H1 (cell line): Measurements from ENCODE around the gene ABCA1. TPM values are rescaled to one million over a fixed set of nuclear protein-coding genes. Genes with fewer than 3 reads are reported as not detected.
A peak's percentile ranks its signal among the peaks of the same experiment; 100 is the strongest.

Experiments
- CTCF ChIA-PET: fragments of 300-600 bp; sonication (Branson Sonifier 250); formaldehyde crosslinking; loops from one replicate; lab custom pipeline; 2021; ENCODE audit not compliant: partially characterized antibody; lab: Charles Lee
- POLR2A ChIA-PET: fragments of 300-600 bp; sonication (Branson Sonifier 250); formaldehyde crosslinking; loops from one replicate; lab custom pipeline; 2021; ENCODE audit warnings: inconsistent platforms; ENCODE audit not compliant: partially characterized antibody; lab: Charles Lee
- DNase-seq, 2 experiments: peaks; one replicate each; pipeline versions ENCODE4 v3.0.0 to v3.0.0-alpha.2; 2010 to 2022; ENCODE audit warnings: low spot score in 2 of 2, low read depth in 1 of 2, mixed read lengths in 1 of 2
- FAIRE-seq: peaks from 2 replicates; lab custom pipeline; 2011; peaks lifted over from hg19 to GRCh38; lab: Jason Lieb, UNC
- H2AFZ ChIP-seq: 2 replicates; pipeline ENCODE4 v1.8.1; 2012; ENCODE audit warnings: low read length, inconsistent platforms
- H2AK5ac ChIP-seq: 2 replicates; pipeline ENCODE4 v1.6.1; 2013; ENCODE audit warnings: low read depth, low read length
- H2BK120ac ChIP-seq: replicated peaks from 2 replicates; pipeline ENCODE3; 2013; ENCODE audit warnings: low read depth, low read length, inconsistent platforms
- H2BK12ac ChIP-seq: 2 replicates; pipeline ENCODE4 v1.6.1; 2013; ENCODE audit warnings: low read depth, low read length
- H2BK15ac ChIP-seq: 2 replicates; pipeline ENCODE4 v1.6.1; 2013; ENCODE audit warnings: low read length
- H2BK20ac ChIP-seq: 2 replicates; pipeline ENCODE4 v1.6.1; 2013; ENCODE audit warnings: low read length
- H2BK5ac ChIP-seq: 2 replicates; pipeline ENCODE4 v1.6.1; 2013; ENCODE audit warnings: low read depth, low read length
- H3K14ac ChIP-seq: 2 replicates; pipeline ENCODE4 v1.6.1; 2013; ENCODE audit warnings: inconsistent platforms; ENCODE audit not compliant: insufficient read length
- H3K18ac ChIP-seq: 2 replicates; pipeline ENCODE4 v1.6.1; 2013; ENCODE audit warnings: low read length; ENCODE audit errors: extremely low read depth
- H3K23ac ChIP-seq: 2 replicates; pipeline ENCODE4 v1.6.1; 2013; ENCODE audit warnings: inconsistent platforms; ENCODE audit not compliant: insufficient read length
- H3K23me2 ChIP-seq: 2 replicates; pipeline ENCODE4 v1.6.1; 2013; ENCODE audit warnings: low read depth, low read length
- H3K27ac ChIP-seq: 2 replicates; pipeline ENCODE4 v1.6.1; 2011; ENCODE audit warnings: low read depth, low read length, inconsistent platforms
- H3K27me3 ChIP-seq, 4 experiments: replicated peaks in 1 of 4; 1 replicate in 1 of 4; 2 replicates in 3 of 4; pipeline versions ENCODE4 v1.6.1 to v1.8.1; 2011 to 2013; ENCODE audit warnings: low read length in 3 of 4, mild to moderate bottlenecking in 3 of 4, inconsistent platforms in 2 of 4, mixed read lengths in 2 of 4, moderate library complexity in 1 of 4; ENCODE audit not compliant: control insufficient read depth in 3 of 4, insufficient read depth in 3 of 4; ENCODE audit errors: extremely low read depth in 1 of 4
- H3K36me3 ChIP-seq, 4 experiments: 2 replicates each; pipeline versions ENCODE4 v1.6.1 to v1.8.1; 2011 to 2013; ENCODE audit warnings: mild to moderate bottlenecking in 4 of 4, low read length in 3 of 4, moderate library complexity in 2 of 4, control low read depth in 1 of 4, inconsistent platforms in 1 of 4; ENCODE audit not compliant: insufficient read depth in 4 of 4, control insufficient read depth in 2 of 4
- H3K4ac ChIP-seq: replicated peaks from 2 replicates; pipeline ENCODE3; 2013; ENCODE audit warnings: low read length, low read depth, mixed read lengths, inconsistent platforms; ENCODE audit not compliant: insufficient read length
- H3K4me1 ChIP-seq, 4 experiments: replicated peaks in 1 of 4; 1 replicate in 1 of 4; 2 replicates in 3 of 4; pipeline versions ENCODE4 v1.6.1 to v1.8.1; 2011 to 2013; ENCODE audit warnings: low read length in 3 of 4, inconsistent platforms in 2 of 4, mixed read lengths in 1 of 4; ENCODE audit not compliant: insufficient read depth in 4 of 4, control insufficient read depth in 3 of 4
- H3K4me2 ChIP-seq, 2 experiments: 2 replicates each; pipeline versions ENCODE4 v1.6.1 to v1.8.1; 2011 to 2013; ENCODE audit warnings: low read depth in 2 of 2, low read length in 2 of 2, control low read depth in 1 of 2, inconsistent platforms in 1 of 2, mild to moderate bottlenecking in 1 of 2; ENCODE audit not compliant: insufficient read depth in 1 of 2
- H3K4me3 ChIP-seq, 4 experiments: fragments of 200-600, 300-600 bp in 1 of 4; sonication (generic), shearing (Covaris generic), sonication (Bioruptor Twin) in 1 of 4; 2 replicates each; pipeline versions ENCODE4 v1.5.1 to v1.8.1; 2011 to 2016; ENCODE audit warnings: low read length in 4 of 4, low read depth in 3 of 4, control low read depth in 2 of 4, inconsistent platforms in 2 of 4, mild to moderate bottlenecking in 2 of 4, mixed read lengths in 1 of 4, moderate library complexity in 1 of 4; ENCODE audit not compliant: insufficient read depth in 2 of 4; ENCODE audit errors: extremely low read depth in 1 of 4
- H3K56ac ChIP-seq: replicated peaks from 2 replicates; pipeline ENCODE3; 2013; ENCODE audit warnings: low read depth, mild to moderate bottlenecking, mixed read lengths, low read length, inconsistent platforms; ENCODE audit not compliant: insufficient read length
- H3K79me1 ChIP-seq: 2 replicates; pipeline ENCODE4 v1.6.1; 2013; ENCODE audit warnings: low read depth, low read length, control low read depth
- H3K79me2 ChIP-seq, 2 experiments: 2 replicates each; pipeline versions ENCODE4 v1.6.1 to v1.8.1; 2012 to 2013; ENCODE audit warnings: low read length in 2 of 2, mild to moderate bottlenecking in 2 of 2, inconsistent platforms in 1 of 2; ENCODE audit not compliant: insufficient read depth in 2 of 2, control insufficient read depth in 1 of 2
- H3K9ac ChIP-seq, 4 experiments: replicated peaks in 1 of 4; 1 replicate in 1 of 4; 2 replicates in 3 of 4; pipeline versions ENCODE4 v1.6.1 to v1.8.1; 2011 to 2013; ENCODE audit warnings: low read depth in 3 of 4, low read length in 3 of 4, control low read depth in 2 of 4, mild to moderate bottlenecking in 2 of 4, moderate library complexity in 2 of 4, inconsistent platforms in 1 of 4; ENCODE audit errors: extremely low read depth in 1 of 4
- H3K9me3 ChIP-seq, 2 experiments: 2 replicates each; pipeline versions ENCODE4 v1.6.1 to v1.8.1; 2012 to 2013; ENCODE audit warnings: mild to moderate bottlenecking in 2 of 2, moderate library complexity in 2 of 2, control low read depth in 1 of 2, inconsistent platforms in 1 of 2, low read depth in 1 of 2, low read length in 1 of 2, mixed read lengths in 1 of 2; ENCODE audit not compliant: insufficient read depth in 2 of 2
- H4K20me1 ChIP-seq, 2 experiments: replicated peaks in 1 of 2; 2 replicates each; pipeline versions ENCODE3 to v1.8.1; 2011 to 2013; ENCODE audit warnings: inconsistent platforms in 2 of 2, low read length in 2 of 2, mild to moderate bottlenecking in 1 of 2; ENCODE audit not compliant: insufficient read depth in 2 of 2, control insufficient read depth in 1 of 2
- H4K5ac ChIP-seq: 2 replicates; pipeline ENCODE4 v1.6.1; 2013; ENCODE audit warnings: low read length, low read depth, mixed read lengths, inconsistent platforms; ENCODE audit not compliant: insufficient read length
- H4K8ac ChIP-seq: 2 replicates; pipeline ENCODE4 v1.8.0; 2013; ENCODE audit warnings: mild to moderate bottlenecking, moderate library complexity, low read length, inconsistent platforms; ENCODE audit not compliant: insufficient read depth; ENCODE audit errors: extremely low read depth
- H4K91ac ChIP-seq: replicated peaks from 2 replicates; pipeline ENCODE3; 2013; ENCODE audit warnings: low read length, mixed read lengths, inconsistent platforms; ENCODE audit not compliant: insufficient read length
- CREB1 ChIP-seq: IDR thresholded peaks from 2 replicates; pipeline ENCODE4 v1.6.1; 2012; ENCODE audit warnings: inconsistent platforms
- NANOG ChIP-seq: IDR thresholded peaks from 2 replicates; pipeline ENCODE4 v1.6.1; 2011; ENCODE audit warnings: low read length, low read depth, mild to moderate bottlenecking, inconsistent platforms; ENCODE audit not compliant: insufficient read depth, poor library complexity, severe bottlenecking
- RAD21 ChIP-seq, 2 experiments: IDR thresholded peaks in 1 of 2; conservative IDR thresholded peaks in 1 of 2; 2 replicates each; pipeline ENCODE4 v1.6.1; 2011; ENCODE audit warnings: low read depth in 2 of 2, low read length in 2 of 2, improper control_type of control experiment in 1 of 2, inconsistent platforms in 1 of 2, mild to moderate bottlenecking in 1 of 2, moderate library complexity in 1 of 2
- SAP30 ChIP-seq: fragments of 300-600 bp; sonication (generic); IDR thresholded peaks from 2 replicates; pipeline ENCODE4 v1.7.1; 2012; ENCODE audit warnings: low read length, moderate library complexity, mild to moderate bottlenecking, inconsistent platforms; ENCODE audit not compliant: insufficient read depth, insufficient replicate concordance
- SIN3A ChIP-seq, 2 experiments: IDR thresholded peaks in 1 of 2; conservative IDR thresholded peaks in 1 of 2; 2 replicates each; pipeline ENCODE4 v1.6.1; 2011 to 2012; ENCODE audit warnings: low read length in 2 of 2, improper control_type of control experiment in 1 of 2, low read depth in 1 of 2, mild to moderate bottlenecking in 1 of 2
- SP1 ChIP-seq: IDR thresholded peaks from 2 replicates; pipeline ENCODE4 v1.6.1; 2011; ENCODE audit warnings: low read depth, low read length
- SUZ12 ChIP-seq: fragments of 200-600 bp; sonication (generic); IDR thresholded peaks from 2 replicates; pipeline ENCODE4 v1.6.1; 2012; ENCODE audit warnings: mild to moderate bottlenecking, inconsistent platforms, low read length, moderate library complexity, mixed read lengths
- TEAD4 ChIP-seq: IDR thresholded peaks from 2 replicates; pipeline ENCODE4 v1.6.1; 2012; ENCODE audit warnings: low read depth, low read length, inconsistent platforms, mixed read lengths
- WGBS, 2 experiments: shearing (Covaris generic) in 1 of 2; methylation state at CpG; one replicate each; pipeline versions ENCODE4 v1.1.6 to v1.1.7; 2013 to 2015; ENCODE audit warnings: low lambda C conversion rate in 2 of 2, mixed read lengths in 2 of 2, inconsistent platforms in 1 of 2, low coverage in 1 of 2, missing lambda C conversion rate in 1 of 2; ENCODE audit not compliant: insufficient replicate concordance in 2 of 2, insufficient coverage in 1 of 2, insufficient read length in 1 of 2; ENCODE audit errors: extremely low coverage in 1 of 2, missing lambda C conversion rate in 1 of 2; 5-methylcytosine and 5-hydroxymethylcytosine counted together
- polyA plus RNA-seq, 7 experiments: library from polyadenylated mRNA; depleted of rRNA in 3 of 7; stranded (reverse) in 5 of 7; unstranded in 2 of 7; fragments of >200 nt in 5 of 7; fragments of 200-250 nt in 2 of 7; gene quantifications; 1 replicate in 5 of 7; 2 replicates in 1 of 7; 4 replicates in 1 of 7; pipeline versions ENCODE4 v1.2.1 to v1.2.3, GENCODE V29; 2011 to 2013; ENCODE audit warnings: missing spikeins in 2 of 7, mixed read lengths in 2 of 7
- total RNA-seq: library from RNA; stranded (reverse); fragmentation: NEBNext Ultra II Directional; extraction: Animal tissue kit (Norgen Biotek cat#: 25700); gene quantifications from 2 replicates; pipeline ENCODE4 v1.2.1, GENCODE V29; 2021
- TF ChIP-seq, protein P1 (sequence below), 3 experiments: IDR thresholded peaks; 1 replicate in 2 of 3; 2 replicates in 1 of 3; pipeline versions ENCODE4 v1.5.1 to v1.6.1; 2011; ENCODE audit warnings: low read length in 3 of 3, mild to moderate bottlenecking in 3 of 3, inconsistent platforms in 2 of 3, low read depth in 1 of 3, moderate library complexity in 1 of 3; ENCODE audit not compliant: insufficient read depth in 1 of 3; ENCODE audit errors: control extremely low read depth in 1 of 3

The ABCA1 gene
- total and polyA plus RNA-seq, 2 of the 8 experiments (the other 6 are each of a cell fraction or from before 2014, with no cell fraction given) = 6.9 to 7.8 TPM

- H3K79me2 ChIP-seq = no peaks in the 10 kb centered on the region
- peak overlapping the region in 1 of 4 experiments; percentile 64; a peak in 2 of 7 replicates for H3K9ac ChIP-seq
- H3K14ac ChIP-seq = no peak overlapping the region
- H3K4me1 ChIP-seq = peaks cover 5 to 12% (median 9%) of the 10 kb centered on the region in 4 experiments
- H4K91ac ChIP-seq = no peak overlapping the region
- peak overlapping the region; percentile 13; the same call in 1 of the 2 replicates for H2BK12ac ChIP-seq
- no peak overlapping the region for H3K4ac ChIP-seq
- FAIRE-seq (peak; percentile 87), DNase-seq (peak in 1 of 2 experiments; percentile 58)
- H2AFZ ChIP-seq = no peak overlapping the region
- no peak overlapping the region for H2BK120ac ChIP-seq
- H3K23me2 ChIP-seq = no peaks in the 10 kb centered on the region; the same call in 1 of the 2 replicates
- H2BK20ac ChIP-seq = no peak overlapping the region
- H3K27me3 ChIP-seq = no peaks in the 10 kb centered on the region
- H4K8ac ChIP-seq = no peak overlapping the region
- ChIA-PET CTCF (interaction anchor here (0.6 to 3.6 kb wide), 6 partner anchors 9 to 157 kb away, joined by 3 to 14 read pairs (median 6); partner anchors contain the start of gene ABCA1), POLR2A (interaction anchor here (0.6 to 6.4 kb wide), 10 partner anchors 19 to 318 kb away, joined by 3 to 53 read pairs (median 4); partner anchors contain the start of gene ABCA1)
- H4K5ac ChIP-seq = peak overlapping the region; percentile 61
- no peak overlapping the region for H2AK5ac ChIP-seq
- H3K23ac ChIP-seq = no peak overlapping the region
- no peaks in the 10 kb centered on the region for H4K20me1 ChIP-seq
- no peak overlapping the region for H2BK15ac ChIP-seq
- H2BK5ac ChIP-seq = 0 out of 2 replicates have a peak overlapping the region, but pooled peaks have one; percentile 11
- H3K4me2 ChIP-seq = peak overlapping the region; percentile 82 to 94
- H3K56ac ChIP-seq = no peak overlapping the region
- WGBS, 2 experiments = 8% methylated on average over 4 of the region's 4 CpGs; no CpG with 5 or more reads in 1 of the 2 experiments
- H3K36me3 ChIP-seq = no peaks in the 10 kb centered on the region
- H3K4me3 ChIP-seq = peak overlapping the region; percentile 83 to 93 (median 90); a peak in 6 of 8 replicates
- H3K27ac ChIP-seq = peak overlapping the region; percentile 82; the same call in 1 of the 2 replicates
- no peaks in the 10 kb centered on the region for H3K9me3 ChIP-seq
- no peaks in the 10 kb centered on the region for H3K79me1 ChIP-seq
- no peak overlapping the region; the same call in 1 of the 2 replicates for H3K18ac ChIP-seq
- 0 out of 2 replicates have a peak, but pooled peaks have one; percentile 37 for TF ChIP-seq SP1
- TF ChIP-seq SIN3A (conservative IDR thresholded peaks at IDR 0.05 in 1 of 2, IDR thresholded peaks at IDR 0.05 in 1 of 2; ENCODE audit: low read depth in 1 of 2, low read length in 2 of 2) = peak in 1 of 2 experiments; percentile 83; a peak in 2 of 4 replicates
- TF ChIP-seq TEAD4 = 0 out of 2 replicates have a peak, but pooled peaks have one; percentile 22
- TF ChIP-seq, protein P1, sequence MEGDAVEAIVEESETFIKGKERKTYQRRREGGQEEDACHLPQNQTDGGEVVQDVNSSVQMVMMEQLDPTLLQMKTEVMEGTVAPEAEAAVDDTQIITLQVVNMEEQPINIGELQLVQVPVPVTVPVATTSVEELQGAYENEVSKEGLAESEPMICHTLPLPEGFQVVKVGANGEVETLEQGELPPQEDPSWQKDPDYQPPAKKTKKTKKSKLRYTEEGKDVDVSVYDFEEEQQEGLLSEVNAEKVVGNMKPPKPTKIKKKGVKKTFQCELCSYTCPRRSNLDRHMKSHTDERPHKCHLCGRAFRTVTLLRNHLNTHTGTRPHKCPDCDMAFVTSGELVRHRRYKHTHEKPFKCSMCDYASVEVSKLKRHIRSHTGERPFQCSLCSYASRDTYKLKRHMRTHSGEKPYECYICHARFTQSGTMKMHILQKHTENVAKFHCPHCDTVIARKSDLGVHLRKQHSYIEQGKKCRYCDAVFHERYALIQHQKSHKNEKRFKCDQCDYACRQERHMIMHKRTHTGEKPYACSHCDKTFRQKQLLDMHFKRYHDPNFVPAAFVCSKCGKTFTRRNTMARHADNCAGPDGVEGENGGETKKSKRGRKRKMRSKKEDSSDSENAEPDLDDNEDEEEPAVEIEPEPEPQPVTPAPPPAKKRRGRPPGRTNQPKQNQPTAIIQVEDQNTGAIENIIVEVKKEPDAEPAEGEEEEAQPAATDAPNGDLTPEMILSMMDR (IDR thresholded peaks at IDR 0.05; ENCODE audit: control extremely low read depth in 1 of 3, insufficient read depth in 1 of 3, low read depth in 1 of 3, low read length in 3 of 3) = no peak
- TF ChIP-seq NANOG = peak; percentile 57
- no peak for TF ChIP-seq SUZ12
- peak; percentile 23; the same call in 1 of the 2 replicates for TF ChIP-seq CREB1
- peak in 1 of 2 experiments; percentile 37; a peak in 2 of 4 replicates for TF ChIP-seq RAD21 (IDR thresholded peaks at IDR 0.05 in 1 of 2, conservative IDR thresholded peaks at IDR 0.05 in 1 of 2; ENCODE audit: low read depth in 2 of 2, low read length in 2 of 2)
- no peak for TF ChIP-seq SAP30
Observed at GRCh38 chr9:104969116-104969515, 41.2 kb upstream of the ABCA1 start.
